H54 (cell line): ENCODE results near the gene FAM181B.

ENCODE experiments used
- DNase-seq: peaks from one replicate; pipeline ENCODE4 v3.0.0; 2011; ENCODE audit warnings: low spot score, mixed read lengths; ENCODE audit not compliant: insufficient read length
- FAIRE-seq: peaks from 3 replicates; lab custom pipeline; 2011; peaks lifted over from hg19 to GRCh38; lab: Jason Lieb, UNC
- POLR2A ChIP-seq: IDR thresholded peaks from 2 replicates; pipeline ENCODE4 v1.6.1; 2011; ENCODE audit warnings: low read depth, mild to moderate bottlenecking, low read length

FAM181B gene

DNA sequence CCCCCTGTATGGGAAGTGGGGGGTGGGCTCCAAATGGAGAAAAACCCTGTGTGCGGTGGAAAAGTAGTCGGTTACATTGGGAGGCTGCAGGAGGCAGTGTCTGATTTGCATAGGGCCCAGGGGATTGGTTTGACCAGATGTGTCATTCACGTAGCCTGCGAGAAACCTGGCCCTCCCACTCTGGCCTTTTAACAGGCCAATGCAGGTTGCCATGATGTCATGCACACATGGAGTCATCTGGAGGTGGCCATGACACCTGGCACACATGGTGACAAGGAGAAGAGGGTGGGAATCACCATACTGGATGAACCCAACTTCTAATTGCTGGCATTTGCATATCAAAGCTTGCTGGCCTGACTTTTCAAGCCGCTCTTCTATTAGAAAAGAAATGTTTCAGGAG, 50.6 kb downstream of the FAM181B start:
- no peak for DNase-seq

DNA sequence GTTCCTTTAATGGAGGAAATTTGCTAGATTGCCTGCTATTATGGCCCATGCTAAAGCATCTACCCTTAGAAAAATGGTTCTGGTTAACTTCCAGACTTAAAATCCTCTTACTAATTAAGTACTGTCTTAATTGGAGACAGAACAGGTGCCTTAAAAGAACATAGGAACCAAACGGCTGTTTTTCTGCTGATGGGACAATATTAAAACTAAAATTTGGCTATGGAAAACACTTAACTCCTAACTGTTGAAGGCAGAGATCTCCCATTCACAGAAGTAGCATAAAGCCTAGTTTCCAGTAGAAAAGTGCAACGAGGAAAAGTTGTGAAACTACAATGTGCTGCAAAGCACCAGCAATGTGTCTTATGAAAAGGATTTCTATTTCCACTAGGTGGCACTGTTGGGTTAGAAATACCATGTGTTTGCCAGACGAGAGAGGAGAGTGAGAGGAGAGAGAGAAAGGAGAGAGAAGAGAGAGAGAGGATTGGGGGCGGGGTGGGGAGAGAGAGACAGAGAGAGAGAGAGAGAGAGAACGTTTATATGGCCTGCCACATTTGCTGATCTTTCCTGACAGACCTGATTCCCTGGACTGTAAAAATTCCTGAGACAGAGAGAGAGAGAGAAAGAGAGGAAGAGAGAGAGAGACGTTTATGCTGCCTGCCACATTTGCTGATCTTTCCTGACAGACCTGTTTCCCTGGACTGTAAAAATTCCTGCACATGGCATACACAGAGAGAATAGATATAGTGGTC, 51.5 kb downstream of the FAM181B start:
- no peak for TF ChIP-seq POLR2A
- DNase-seq = peak; percentile 29
- peak; percentile 97 for FAIRE-seq

More for the DNA sequence above, 50.6 kb downstream of the FAM181B start:
- no peak for TF ChIP-seq POLR2A
- FAIRE-seq = no peak

DNA sequence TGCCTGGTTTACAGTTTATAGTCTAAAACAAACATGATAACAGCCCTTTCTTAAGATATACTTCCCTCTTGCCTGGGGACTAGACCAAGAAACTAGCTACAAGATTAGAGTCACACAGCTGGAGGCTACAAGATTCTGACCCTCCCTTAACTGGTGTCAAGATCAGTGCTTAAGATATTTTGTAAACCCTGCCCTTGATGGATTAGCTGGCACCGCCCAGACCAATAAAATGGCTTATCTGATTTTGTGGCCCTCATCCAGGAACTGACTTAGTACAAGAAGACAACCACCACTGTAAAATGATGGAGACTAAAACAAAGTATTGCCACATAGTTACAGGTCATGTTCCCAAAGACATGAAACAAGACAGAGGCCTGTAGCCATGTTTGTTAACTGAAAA, 53.4 kb downstream of the FAM181B start:
- DNase-seq (no peak), FAIRE-seq (no peak)
- TF ChIP-seq POLR2A = no peak
